Measurements from ENCODE around the gene RNF152.

- TF ChIP-seq, protein P1, sequence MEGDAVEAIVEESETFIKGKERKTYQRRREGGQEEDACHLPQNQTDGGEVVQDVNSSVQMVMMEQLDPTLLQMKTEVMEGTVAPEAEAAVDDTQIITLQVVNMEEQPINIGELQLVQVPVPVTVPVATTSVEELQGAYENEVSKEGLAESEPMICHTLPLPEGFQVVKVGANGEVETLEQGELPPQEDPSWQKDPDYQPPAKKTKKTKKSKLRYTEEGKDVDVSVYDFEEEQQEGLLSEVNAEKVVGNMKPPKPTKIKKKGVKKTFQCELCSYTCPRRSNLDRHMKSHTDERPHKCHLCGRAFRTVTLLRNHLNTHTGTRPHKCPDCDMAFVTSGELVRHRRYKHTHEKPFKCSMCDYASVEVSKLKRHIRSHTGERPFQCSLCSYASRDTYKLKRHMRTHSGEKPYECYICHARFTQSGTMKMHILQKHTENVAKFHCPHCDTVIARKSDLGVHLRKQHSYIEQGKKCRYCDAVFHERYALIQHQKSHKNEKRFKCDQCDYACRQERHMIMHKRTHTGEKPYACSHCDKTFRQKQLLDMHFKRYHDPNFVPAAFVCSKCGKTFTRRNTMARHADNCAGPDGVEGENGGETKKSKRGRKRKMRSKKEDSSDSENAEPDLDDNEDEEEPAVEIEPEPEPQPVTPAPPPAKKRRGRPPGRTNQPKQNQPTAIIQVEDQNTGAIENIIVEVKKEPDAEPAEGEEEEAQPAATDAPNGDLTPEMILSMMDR (IDR thresholded peaks at IDR 0.05) = no peak
- no peak for TF ChIP-seq POLR2AphosphoS5 (IDR thresholded peaks at IDR 0.05; ENCODE audit: insufficient read depth in 1 of 2, low read depth in 1 of 2)
Measured at GRCh38 chr18:61850756-61851155, 42.1 kb downstream of the RNF152 start.
